Activated T-helper 17 cell treated with anti-CD3 and anti-CD28 coated beads, Interleukin-2, amount 50 U/mL, for 72 hours (primary cell): ENCODE data around the gene FAM241A. TPM values are rescaled to one million over a fixed set of nuclear protein-coding genes. Genes with fewer than 3 reads are reported as not detected.
"Not testable (repeated sequence)": the region's sequence is repeated elsewhere in the genome, so short reads cannot be mapped to it uniquely, and the experiment has no call there.

Source experiments
- ATAC-seq: fragments of 150-1000 bp; cut with Tn5 transposase; replicated peaks from 2 replicates; pipeline ENCODE4 v1.10.0; 2021; ENCODE audit warnings: mild to moderate bottlenecking, moderate library complexity
- H3K27ac Mint-ChIP-seq: one replicate; pipeline ENCODE4 v1.8.0; 2022; ENCODE audit warnings: mixed read lengths
- H3K27me3 Mint-ChIP-seq: one replicate; pipeline ENCODE4 v1.8.0; 2022; ENCODE audit warnings: mixed read lengths
- H3K36me3 Mint-ChIP-seq: one replicate; pipeline ENCODE4 v1.8.0; 2022; ENCODE audit warnings: low read depth, mild to moderate bottlenecking, mixed read lengths
- H3K4me1 Mint-ChIP-seq: one replicate; pipeline ENCODE4 v1.8.0; 2022; ENCODE audit warnings: mixed read lengths
- H3K4me3 Mint-ChIP-seq: one replicate; pipeline ENCODE4 v1.8.0; 2022; ENCODE audit warnings: mild to moderate bottlenecking, mixed read lengths
- H3K9me3 Mint-ChIP-seq: one replicate; pipeline ENCODE4 v1.8.0; 2022; ENCODE audit warnings: mixed read lengths
- total RNA-seq, 2 donors: library from RNA; stranded (reverse); gene quantifications; one replicate each; pipeline ENCODE4 v1.2.3, GENCODE V29; 2022

Gene FAM241A
- total RNA-seq, 2 donors from 2014 or later: 3.0 to 3.8 TPM

DNA sequence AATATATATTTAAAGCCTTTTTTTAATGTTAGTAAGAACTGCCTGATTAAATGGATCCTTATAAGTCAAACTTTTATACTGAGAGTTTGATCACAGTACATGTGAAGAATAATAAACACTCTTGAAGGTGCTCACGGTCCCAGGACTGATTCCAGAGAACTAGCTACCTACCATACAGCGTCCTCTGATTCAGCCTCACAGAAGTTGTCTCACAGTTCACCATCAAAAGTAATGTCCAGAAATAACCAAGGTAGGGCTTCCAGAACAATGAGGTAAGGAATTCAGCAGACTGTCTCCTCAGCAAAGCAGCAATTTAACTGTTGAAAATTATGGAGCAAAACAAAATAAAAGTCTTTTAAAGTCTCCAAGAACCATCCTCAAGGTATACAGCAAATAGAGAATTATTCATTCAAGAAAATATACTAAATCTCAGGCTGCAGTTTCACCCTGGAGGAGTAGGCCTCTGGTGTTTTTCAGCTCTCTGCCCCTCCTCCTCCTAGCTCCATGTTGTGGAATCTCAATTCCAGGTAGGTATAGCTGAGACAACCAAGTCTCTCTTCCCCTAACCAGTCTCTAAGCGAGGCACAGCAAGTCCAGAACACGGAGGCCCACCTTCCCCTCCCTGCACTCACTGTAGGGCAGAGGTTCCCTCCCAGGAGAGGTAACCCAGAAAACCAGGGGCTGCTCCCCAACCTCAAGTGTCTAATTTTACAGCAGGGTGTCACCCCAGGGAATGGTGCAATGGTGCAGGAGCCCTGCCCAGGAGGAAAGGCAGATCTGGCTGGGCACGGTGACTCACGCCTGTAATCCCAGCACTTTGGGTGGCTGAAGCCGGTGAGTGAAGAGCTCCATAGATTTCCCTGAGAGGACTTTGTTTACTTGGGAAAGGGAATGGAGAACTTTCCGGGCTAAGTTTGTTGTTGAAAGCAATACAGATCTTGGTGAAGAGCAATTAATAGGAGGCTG lies 28.6 kb downstream of the FAM241A start:
- peaks cover 43% of the 10 kb centered on the region for H3K4me1 Mint-ChIP-seq
- ATAC-seq: no peak
- no peak overlapping the region for H3K27ac Mint-ChIP-seq
- H3K36me3 Mint-ChIP-seq: peaks cover 30% of the 10 kb centered on the region
- no peaks in the 10 kb centered on the region for H3K27me3 Mint-ChIP-seq
- no peak overlapping the region for H3K4me3 Mint-ChIP-seq
- no peaks in the 10 kb centered on the region for H3K9me3 Mint-ChIP-seq

DNA sequence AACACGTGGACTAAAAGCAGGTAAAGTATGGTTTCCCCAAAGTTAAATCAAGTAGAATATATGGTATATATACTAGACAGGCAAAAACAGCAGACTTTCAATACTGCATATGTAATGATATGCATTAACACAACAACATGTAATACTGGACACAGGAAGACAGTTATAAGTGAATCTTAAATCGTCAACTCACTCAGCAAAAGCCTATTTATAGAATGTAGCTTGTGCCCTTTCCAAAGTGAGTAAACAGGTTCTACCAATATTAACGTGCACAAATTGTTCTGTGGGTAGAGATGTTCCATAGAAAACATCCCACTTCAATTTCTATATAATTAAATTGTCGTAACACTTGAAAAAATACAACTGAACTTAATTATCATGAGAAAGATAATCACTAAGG lies 30.6 kb downstream of the FAM241A start:
- Mint-ChIP-seq H3K4me1 (peaks cover 40% of the 10 kb centered on the region), H3K27ac (no peak overlapping the region), H3K9me3 (no peaks in the 10 kb centered on the region), H3K27me3 (no peaks in the 10 kb centered on the region), H3K36me3 (peaks cover 37% of the 10 kb centered on the region), H3K4me3 (peak overlapping the region; percentile 15)
- ATAC-seq: no peak

DNA sequence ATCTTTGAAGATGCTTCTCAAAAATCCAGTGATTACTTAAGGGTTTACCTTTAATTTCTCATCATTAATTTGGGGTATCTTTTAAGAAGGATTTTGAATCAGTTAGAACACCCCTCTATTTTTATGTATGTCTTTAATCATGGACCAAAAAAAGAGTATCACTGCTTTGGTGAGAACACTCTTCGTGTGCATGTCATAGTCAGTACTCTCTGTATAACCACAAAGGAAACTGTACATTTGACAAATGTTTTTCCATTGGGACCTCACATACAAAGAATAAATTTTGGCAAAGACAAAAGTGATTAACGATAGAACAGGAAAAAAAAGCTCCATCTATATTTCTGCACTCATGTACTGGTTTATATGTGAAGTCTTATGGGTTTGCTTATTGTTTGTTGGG lies 31.3 kb downstream of the FAM241A start:
- peak overlapping the region; percentile 59 for H3K27ac Mint-ChIP-seq
- peaks cover 44% of the 10 kb centered on the region for H3K36me3 Mint-ChIP-seq
- ATAC-seq: peak; percentile 79
- no peaks in the 10 kb centered on the region for H3K27me3 Mint-ChIP-seq
- H3K4me1 Mint-ChIP-seq: peaks cover 38% of the 10 kb centered on the region
- H3K9me3 Mint-ChIP-seq: no peaks in the 10 kb centered on the region
- H3K4me3 Mint-ChIP-seq: peak overlapping the region; percentile 55

DNA sequence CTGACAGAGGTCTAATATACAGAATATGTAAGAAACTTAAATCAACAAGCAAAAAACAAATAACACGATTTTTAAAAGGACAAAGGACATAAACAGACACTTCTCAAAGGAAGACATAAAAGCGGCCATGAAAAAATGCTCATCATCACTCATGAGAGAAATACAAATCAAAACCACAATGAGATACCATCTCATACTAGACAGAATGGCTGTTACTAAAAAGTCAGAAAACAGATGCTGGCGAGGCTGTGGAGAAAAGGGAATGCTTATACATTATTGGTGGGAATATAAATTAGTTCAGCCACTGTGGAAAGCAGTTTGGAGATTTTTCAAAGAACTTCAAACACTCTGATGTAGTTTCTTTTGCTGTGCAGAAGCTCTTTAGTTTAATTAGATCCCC lies 33.5 kb downstream of the FAM241A start:
- H3K4me1 Mint-ChIP-seq: peaks cover 48% of the 10 kb centered on the region
- H3K27me3 Mint-ChIP-seq, H3K9me3 Mint-ChIP-seq, H3K27ac Mint-ChIP-seq: not testable (repeated sequence)
- H3K4me3 Mint-ChIP-seq: peak overlapping the region; percentile 45
- H3K36me3 Mint-ChIP-seq: peaks cover 57% of the 10 kb centered on the region
- peak; percentile 34 for ATAC-seq

DNA sequence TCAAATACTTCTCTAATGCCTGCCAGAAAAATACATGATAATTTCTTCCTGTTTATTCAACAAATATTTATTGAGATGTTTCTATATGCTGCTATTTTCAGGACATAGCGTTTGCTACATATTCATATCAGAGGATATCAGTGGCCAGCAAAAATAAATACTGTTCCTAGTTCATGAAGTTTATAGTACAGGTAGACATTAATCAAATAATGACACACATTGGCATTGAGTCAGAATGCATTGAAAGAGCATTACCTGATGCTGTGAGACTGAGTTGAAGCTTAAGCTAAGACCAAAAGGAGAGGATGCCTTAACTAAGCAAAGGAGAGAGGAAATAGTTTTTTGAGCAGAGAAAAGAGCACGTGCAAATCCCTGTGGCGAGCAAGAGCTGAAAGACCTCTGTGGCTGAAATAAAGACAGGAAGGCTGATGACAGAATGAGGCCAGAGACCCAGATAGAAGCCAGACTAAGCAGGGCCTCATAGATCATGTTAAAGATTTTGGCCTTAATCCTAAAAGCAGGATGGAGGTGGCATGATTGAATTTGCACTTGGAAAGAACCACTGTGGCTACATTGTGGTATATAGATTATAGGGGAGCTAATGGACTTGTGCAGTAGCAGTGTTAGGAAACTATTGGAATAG lies 36.2 kb downstream of the FAM241A start:
- Mint-ChIP-seq H3K27me3 (no peaks in the 10 kb centered on the region), H3K9me3 (no peaks in the 10 kb centered on the region), H3K36me3 (peaks cover 59% of the 10 kb centered on the region), H3K4me1 (peaks cover 40% of the 10 kb centered on the region), H3K4me3 (peak overlapping the region; percentile 8), H3K27ac (no peak overlapping the region)
- no peak for ATAC-seq

DNA sequence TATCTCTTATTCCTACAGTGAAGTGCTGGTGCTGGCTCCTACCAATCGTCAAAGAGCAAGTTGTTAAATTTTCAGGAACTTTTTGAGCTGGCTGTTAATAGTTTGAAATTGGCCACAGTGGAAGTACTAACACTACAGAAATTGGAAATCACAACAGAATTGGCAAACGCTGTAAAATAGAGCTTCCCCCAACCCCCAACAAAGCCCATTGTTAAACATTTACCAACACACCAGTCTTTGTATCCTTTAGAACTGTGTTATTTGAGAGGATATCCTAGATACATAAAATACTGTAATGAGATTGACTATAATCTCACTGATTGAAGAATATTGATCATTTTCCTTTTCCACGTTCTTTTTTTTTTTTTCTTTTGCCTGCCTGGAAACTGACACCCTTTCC lies 37.4 kb downstream of the FAM241A start:
- peaks cover 65% of the 10 kb centered on the region for H3K36me3 Mint-ChIP-seq
- no peak for ATAC-seq
- H3K4me1 Mint-ChIP-seq: peaks cover 33% of the 10 kb centered on the region
- H3K9me3 Mint-ChIP-seq: no peaks in the 10 kb centered on the region
- peak overlapping the region; percentile 67 for H3K27ac Mint-ChIP-seq
- H3K27me3 Mint-ChIP-seq: no peaks in the 10 kb centered on the region
- peak overlapping the region; percentile 47 for H3K4me3 Mint-ChIP-seq

DNA sequence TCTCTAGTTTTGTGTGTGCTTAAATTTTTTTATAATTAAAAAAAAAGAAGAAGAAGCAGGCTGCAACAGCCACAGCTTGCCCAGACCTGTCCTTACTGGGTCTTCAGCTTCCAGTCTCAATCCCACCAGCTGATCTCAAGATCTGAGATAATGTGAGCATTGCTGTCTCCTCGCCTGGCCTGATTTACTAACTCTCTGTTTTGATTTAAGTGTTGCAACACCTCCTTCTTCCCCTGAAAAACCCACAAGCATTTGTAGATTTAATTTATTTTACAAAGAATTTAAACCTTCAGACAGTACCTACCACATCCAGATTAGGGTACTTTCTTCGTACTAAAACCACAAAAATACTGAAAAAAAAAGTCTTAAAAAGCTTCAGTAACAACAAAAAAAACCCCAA lies 38.0 kb downstream of the FAM241A start:
- H3K4me1 Mint-ChIP-seq: peaks cover 33% of the 10 kb centered on the region
- peaks cover 71% of the 10 kb centered on the region for H3K36me3 Mint-ChIP-seq
- peak; percentile 45 for ATAC-seq
- H3K4me3 Mint-ChIP-seq: peak overlapping the region; percentile 47
- peak overlapping the region; percentile 67 for H3K27ac Mint-ChIP-seq
- no peaks in the 10 kb centered on the region for H3K9me3 Mint-ChIP-seq
- no peaks in the 10 kb centered on the region for H3K27me3 Mint-ChIP-seq

DNA sequence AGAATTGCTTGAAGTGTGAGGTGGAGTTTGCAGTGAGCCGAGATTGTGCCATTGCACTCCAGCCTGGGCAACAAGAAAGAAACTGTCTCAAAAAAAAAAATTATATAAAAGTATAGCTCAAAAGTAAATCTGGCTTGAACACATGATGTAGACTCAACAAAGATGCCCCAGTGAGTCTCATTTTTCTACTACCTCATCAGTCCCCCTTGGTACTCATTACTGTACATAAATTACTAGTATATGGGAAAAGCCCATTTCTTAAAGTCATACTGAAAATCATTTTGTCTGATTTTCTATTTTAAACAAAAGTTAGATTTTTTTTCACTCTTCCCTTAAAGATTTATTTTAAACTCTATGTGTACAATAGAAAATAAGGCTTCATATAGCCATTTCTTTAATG lies 39.2 kb downstream of the FAM241A start:
- no peak overlapping the region for H3K4me3 Mint-ChIP-seq
- H3K4me1 Mint-ChIP-seq: peaks cover 27% of the 10 kb centered on the region
- ATAC-seq: peak; percentile 87
- H3K9me3 Mint-ChIP-seq: no peaks in the 10 kb centered on the region
- H3K36me3 Mint-ChIP-seq: peaks cover 70% of the 10 kb centered on the region
- H3K27me3 Mint-ChIP-seq: no peaks in the 10 kb centered on the region
- H3K27ac Mint-ChIP-seq: no peak overlapping the region

DNA sequence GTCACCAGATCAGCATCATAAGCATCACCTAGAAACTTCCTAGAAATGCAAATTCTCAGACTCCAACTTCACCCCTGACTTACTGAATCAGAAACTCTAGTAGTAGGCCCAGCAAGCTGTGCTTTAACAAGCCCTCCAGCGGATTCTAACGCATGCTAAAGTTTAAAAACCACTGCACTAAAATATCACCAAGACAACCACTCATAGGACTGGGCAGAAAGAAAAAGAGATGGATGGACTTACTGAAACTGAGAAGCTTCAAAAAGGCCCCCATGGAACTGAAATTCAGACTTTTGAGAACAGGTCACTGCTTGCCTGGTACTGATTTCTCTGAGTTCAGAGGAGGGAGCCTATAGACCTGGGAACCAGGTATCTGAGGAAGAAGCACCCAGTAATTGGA lies 40.1 kb downstream of the FAM241A start:
- peak; percentile 39 for ATAC-seq

DNA sequence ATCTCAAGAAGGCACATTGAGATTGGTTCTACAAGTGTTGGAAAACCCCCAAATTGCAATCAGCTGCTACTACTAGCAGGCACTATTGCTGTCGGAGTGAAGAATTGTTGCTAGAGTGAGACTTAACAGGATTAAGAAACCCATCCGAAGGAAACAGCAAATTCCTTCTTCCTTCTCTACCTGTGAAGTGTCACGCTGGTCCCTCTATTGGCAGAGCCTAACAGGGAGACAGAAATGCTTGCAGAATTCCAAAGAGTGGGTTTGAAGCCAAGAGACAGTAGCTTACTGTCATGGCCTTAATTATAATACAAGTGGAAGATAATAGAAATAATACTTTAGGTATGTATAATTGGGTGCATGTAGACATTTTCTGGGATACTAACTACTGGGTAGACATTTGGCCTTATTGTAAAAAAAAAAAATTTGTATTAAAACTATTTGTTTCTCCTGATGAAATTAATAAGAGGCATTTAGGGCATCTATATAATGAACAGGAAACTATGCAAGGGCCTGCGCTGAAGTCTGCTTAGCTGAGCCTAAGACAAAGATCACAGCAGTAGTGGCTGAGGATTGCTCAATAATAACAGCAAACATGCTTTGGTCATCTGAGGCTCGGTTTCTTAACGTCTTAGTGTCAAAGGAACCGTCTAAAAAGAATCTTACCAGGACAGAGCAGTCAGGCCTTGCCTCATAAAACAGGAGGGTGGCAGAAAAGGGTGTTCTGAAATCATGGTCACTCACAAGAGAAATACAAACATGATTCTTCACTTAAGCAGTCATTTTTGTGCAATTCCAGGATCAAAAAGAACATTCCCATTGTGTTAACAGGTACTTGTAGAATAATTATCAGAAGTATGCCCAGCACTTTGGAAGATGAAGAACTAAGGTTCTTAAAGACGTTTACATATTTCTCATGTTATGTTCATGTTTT lies 40.8 kb downstream of the FAM241A start:
- H3K27ac Mint-ChIP-seq: no peak overlapping the region
- H3K4me1 Mint-ChIP-seq: peaks cover 23% of the 10 kb centered on the region
- no peak overlapping the region for H3K4me3 Mint-ChIP-seq
- H3K27me3 Mint-ChIP-seq: no peaks in the 10 kb centered on the region
- peaks cover 78% of the 10 kb centered on the region for H3K36me3 Mint-ChIP-seq
- H3K9me3 Mint-ChIP-seq: no peaks in the 10 kb centered on the region
- ATAC-seq: no peak

More for the DNA sequence above, 40.1 kb downstream of the FAM241A start:
- Mint-ChIP-seq H3K27me3 (no peaks in the 10 kb centered on the region), H3K4me3 (no peak overlapping the region), H3K4me1 (peaks cover 23% of the 10 kb centered on the region), H3K27ac (no peak overlapping the region), H3K9me3 (no peaks in the 10 kb centered on the region), H3K36me3 (peaks cover 78% of the 10 kb centered on the region)

DNA sequence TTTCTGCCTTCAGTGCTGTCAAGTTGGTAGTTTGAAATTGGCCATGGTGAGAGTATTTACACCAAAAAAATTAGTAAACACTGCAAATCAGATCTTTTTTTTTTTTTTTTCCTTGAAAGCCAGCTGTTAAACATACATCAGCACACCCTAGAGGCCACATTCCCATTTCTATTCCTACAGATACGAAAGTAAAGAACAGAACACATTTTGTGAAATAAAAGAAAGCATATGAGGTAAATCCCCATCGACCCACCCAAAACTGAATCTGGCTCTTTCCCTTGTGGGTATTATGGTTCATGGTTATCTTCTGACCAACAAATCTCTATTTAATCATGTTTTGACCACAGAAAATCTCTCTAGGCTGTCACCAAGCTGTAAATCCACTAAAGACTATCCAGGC lies 44.5 kb downstream of the FAM241A start:
- no peak for ATAC-seq
- peaks cover 60% of the 10 kb centered on the region for H3K36me3 Mint-ChIP-seq
- no peak overlapping the region for H3K4me3 Mint-ChIP-seq
- no peaks in the 10 kb centered on the region for H3K9me3 Mint-ChIP-seq
- H3K27me3 Mint-ChIP-seq: no peaks in the 10 kb centered on the region
- H3K27ac Mint-ChIP-seq: no peak overlapping the region
- no peaks in the 10 kb centered on the region for H3K4me1 Mint-ChIP-seq

DNA sequence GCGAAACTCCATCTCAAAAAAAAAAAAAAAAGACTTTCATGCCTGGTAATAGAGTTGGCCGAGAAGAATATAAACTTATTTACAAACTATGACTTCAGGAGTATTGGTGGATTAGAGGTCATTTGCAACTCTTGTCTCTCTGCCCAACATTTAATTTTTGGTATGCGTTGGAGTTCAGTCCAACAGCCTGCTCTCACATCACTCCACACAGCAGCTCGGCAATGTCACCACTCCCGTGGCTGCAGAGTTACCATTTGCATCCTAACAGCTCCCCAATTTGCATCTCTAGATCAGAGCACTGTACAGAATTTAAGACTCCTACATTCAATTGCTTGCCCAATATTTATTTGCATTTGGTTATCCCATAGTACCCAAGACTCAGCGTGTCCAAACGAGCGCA lies 45.4 kb downstream of the FAM241A start:
- Mint-ChIP-seq H3K27ac (no peak overlapping the region), H3K9me3 (no peaks in the 10 kb centered on the region), H3K4me1 (no peaks in the 10 kb centered on the region), H3K27me3 (no peaks in the 10 kb centered on the region), H3K4me3 (no peak overlapping the region), H3K36me3 (peaks cover 60% of the 10 kb centered on the region)
- ATAC-seq: no peak

DNA sequence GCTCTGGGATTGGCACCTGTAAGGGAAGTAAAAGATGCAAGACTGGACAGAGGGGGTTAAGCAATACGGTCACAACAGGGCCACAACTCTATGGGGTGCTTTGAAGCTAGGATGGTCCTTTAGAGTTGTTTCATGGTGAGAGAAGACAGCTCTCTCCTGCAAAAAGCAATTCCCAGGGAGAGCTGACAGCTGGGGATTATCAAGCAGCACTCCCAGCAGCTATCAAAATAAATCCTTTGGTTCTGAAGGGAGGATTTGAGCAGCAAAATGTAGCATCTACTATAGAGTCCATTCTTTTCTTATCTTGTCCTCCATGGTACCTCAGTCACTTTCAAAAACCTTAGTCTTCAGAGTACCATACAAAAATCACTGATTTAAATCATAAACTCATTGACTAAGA lies 51.2 kb downstream of the FAM241A start:
- no peaks in the 10 kb centered on the region for H3K9me3 Mint-ChIP-seq
- no peak overlapping the region for H3K27ac Mint-ChIP-seq
- peaks cover 13% of the 10 kb centered on the region for H3K4me1 Mint-ChIP-seq
- no peaks in the 10 kb centered on the region for H3K27me3 Mint-ChIP-seq
- no peak overlapping the region for H3K4me3 Mint-ChIP-seq
- ATAC-seq: no peak
- peaks cover 8% of the 10 kb centered on the region for H3K36me3 Mint-ChIP-seq

DNA sequence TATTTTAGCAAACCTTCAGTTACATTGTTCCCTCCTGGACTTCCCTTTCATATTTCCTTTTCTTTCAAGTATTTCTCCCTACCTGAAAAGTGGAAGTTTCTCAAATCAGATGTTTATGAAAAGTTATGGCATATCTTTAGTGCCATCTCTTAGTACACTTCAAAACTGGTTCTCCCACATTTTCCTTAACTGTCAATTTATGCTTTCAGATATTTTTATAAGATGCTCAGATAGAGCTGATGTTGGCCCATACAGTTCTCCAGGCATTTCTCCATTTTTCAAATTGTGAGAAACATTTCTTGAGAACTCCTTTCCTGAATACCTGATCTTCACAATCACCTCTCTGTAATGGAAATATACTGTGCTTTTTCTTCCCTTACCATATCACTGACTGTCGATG lies 53.8 kb downstream of the FAM241A start:
- H3K27me3 Mint-ChIP-seq: no peaks in the 10 kb centered on the region
- no peaks in the 10 kb centered on the region for H3K9me3 Mint-ChIP-seq
- peak; percentile 10 for ATAC-seq
- peaks cover 13% of the 10 kb centered on the region for H3K4me1 Mint-ChIP-seq
- peak overlapping the region; percentile 56 for H3K4me3 Mint-ChIP-seq
- peaks cover 5% of the 10 kb centered on the region for H3K36me3 Mint-ChIP-seq
- H3K27ac Mint-ChIP-seq: peak overlapping the region; percentile 57
